GM19397 (cell line): ENCODE data around the gene DSN1.

ENCODE experiments used
- ATAC-seq: cut with Tn5 transposase; IDR thresholded peaks from one replicate; pipeline ENCODE4 v1.9.1; 2021; ENCODE audit warnings: mild to moderate bottlenecking, moderate library complexity; ENCODE audit not compliant: unreplicated experiment

DSN1 gene

DNA sequence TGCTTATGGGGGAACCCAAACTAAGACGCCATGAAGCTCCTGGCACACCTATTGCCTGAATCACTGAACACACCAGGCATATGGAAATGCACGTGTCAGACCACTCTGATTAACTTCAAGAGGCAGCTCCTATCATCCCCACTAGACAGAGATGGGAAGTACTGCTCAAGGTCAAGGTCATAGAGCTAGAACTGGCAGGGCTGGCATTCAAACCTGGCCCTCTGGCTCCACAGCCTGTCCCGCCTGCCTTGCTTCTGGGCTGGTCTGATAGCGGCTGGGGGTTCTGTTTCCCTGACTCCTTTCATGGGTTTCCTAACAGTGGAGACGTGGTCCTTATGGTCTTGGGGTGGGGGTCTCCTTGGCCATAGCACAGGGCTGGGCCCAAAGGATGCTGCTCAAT lies 22.6 kb upstream of the DSN1 start:
- no peak for ATAC-seq

DNA sequence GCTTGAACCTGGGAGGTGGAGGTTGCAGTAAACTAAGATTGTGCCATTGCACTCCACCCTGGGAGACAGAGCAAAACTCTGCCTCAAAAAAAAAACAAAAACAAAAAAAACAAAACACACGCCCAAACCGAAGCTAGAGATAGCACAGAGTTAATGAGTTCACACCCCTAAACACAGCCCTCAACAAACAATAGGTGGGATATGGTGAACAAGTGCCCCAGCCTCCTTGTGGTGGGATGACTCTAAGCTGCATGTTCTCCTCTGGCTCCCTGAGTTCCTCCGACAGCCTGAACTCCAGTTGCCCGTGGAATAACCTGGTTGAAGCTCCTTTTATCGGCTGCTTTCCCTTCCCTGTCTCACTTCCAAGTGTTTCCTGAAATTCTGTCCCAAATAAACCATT lies 22.1 kb upstream of the DSN1 start:
- ATAC-seq: no peak

DNA sequence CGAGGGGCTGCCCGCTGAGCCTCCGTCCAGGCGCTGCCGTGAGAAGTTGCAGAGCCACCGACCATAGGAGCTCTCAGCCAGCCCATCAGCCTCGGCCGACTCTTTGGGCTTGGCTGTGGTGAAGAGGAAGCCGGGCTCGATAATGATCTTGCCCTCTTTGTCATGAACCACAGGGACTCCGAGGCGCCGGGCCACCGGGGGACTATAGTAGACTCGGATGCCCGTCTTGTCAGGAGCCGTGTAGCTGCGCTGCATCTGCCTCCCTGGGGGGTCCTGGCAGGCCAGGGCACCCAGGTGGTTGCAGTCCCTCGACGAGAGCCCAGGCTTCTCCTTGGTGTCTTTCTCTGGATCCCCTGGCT lies 20.5 kb upstream of the DSN1 start:
- ATAC-seq: no peak

DNA sequence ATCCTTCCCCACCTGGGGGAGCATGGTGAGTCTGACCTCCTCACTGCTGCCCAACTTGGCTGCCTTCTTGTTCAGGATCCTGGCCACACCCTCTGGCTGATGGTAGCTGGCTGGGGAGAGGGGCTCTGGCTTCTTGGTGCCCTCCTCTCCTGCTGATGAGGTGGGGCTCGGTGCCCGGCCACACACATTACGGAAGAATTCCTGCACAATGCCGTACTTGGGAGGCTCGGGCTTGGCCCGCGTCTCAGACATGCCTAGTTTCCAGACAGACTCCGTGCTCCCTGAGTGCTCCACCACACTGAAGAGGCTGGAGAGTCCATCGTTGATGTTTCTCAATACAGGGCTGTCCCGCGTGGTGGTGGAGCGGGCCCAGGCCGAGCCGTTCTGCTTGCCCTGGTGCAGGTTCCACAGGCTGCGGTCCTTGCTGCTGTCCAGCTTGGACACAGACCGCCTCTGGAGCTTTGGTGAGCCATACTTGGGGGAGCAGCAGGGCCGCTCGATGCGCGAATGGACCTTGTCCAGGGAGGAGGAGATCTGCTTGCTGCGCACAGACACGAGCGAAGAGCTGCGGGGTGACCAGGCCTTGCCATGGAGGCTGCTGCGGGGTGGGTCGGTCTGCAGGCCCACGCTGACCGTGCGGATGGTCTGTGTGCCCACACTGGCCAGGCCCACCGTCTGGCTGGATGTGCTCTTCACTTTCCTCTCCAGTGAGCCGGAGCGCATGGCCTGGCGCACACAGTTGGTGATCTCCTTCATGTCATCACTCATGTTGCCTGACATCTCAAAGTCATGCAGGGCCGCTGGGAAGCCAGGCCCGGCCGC lies 19.9 kb upstream of the DSN1 start:
- no peak for ATAC-seq

DNA sequence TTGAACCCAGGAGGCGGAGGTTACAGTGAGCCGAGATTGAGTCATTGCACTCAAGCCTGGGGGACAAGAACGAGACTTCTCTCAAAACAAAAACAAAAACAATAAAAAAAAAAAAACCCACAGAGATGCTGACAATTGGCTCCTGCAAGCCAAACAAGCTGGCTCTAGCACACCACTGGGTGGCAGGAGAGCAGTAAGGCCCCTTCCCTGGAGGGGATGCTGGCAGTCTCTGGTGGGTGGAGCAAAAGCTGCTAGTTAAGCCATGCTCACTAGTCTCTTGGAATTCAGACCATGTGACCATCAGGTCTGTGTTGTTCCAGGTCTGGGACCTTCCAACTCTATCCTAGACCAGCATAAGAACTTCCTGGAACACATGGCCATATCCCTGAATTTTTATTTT lies 18.9 kb upstream of the DSN1 start:
- no peak for ATAC-seq

DNA sequence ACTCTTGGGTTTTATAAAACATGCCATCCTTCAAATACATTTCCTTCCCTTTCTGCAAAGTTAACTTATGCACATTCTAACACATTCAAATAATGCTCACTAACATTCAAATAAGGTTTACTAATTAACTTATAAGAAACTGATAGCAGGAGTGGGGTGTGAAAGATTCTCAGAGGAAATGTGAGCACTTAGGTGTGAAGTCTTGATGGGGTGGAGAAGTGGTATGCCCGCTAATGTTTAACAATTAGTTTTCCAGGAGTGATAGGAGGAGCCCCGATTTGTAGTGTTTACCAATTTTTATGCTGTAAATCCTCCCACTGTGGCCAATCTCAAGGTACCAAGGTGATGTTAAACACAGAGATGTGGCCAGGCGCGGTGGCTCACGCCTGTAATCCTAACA lies 18.3 kb upstream of the DSN1 start:
- ATAC-seq: no peak

DNA sequence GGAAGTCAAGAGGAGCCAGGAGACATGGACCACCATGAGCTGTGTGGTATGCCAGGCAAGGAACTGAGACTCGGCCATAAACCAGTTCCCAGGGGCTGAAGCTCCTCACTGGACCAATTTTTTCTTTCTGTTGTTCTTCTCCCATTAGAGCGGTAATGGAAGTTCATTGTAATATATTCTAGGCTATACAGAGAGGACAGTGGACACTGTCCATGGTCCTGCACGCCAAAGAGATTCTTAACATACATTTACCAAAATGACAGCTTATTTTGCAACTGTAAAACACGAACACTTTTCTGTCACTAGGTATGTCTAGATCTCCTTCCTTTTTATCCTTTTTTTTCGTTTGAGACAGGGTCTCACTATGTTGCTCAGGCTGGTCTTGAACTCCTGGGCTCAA lies 13.1 kb upstream of the DSN1 start:
- no peak for ATAC-seq

DNA sequence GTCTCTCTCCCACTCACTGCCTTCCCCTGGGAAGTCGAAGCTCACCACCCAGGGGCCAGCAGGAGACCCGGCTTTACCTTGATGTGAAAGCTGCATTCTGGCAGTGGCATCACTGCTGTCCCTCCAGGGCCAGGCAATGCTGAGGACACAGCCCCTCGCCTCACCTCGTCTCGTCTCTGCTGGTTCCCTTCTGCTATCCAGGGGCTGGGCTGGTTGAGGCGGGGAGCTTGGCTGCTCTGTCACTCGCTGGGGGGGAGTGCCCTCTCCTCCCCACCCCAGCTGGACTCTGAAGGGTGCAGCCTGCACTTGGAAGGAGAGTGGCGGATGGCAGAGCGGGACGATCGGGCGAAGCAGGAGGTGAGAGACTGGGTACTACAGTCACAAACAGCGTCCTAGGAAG lies 12.7 kb upstream of the DSN1 start:
- ATAC-seq: no peak

DNA sequence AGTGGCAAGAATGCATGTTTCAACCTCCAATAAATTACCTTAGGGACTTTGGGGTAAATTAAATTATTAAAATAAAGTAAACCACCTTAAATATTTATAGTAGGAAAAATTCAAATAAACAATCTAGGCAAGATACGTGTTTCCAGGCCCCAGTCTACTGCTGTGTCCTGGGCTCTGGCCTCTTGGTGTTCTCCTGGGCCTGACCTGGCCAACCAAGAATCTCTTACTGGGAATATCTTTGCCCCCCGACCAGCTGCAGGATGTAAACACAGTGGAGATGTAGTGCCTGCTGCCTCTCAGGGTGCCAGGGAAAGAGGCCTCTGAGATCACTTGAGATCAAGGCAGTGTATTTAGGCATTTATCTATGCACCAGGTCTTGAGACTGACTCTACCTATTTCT lies 11.7 kb upstream of the DSN1 start:
- no peak for ATAC-seq

DNA sequence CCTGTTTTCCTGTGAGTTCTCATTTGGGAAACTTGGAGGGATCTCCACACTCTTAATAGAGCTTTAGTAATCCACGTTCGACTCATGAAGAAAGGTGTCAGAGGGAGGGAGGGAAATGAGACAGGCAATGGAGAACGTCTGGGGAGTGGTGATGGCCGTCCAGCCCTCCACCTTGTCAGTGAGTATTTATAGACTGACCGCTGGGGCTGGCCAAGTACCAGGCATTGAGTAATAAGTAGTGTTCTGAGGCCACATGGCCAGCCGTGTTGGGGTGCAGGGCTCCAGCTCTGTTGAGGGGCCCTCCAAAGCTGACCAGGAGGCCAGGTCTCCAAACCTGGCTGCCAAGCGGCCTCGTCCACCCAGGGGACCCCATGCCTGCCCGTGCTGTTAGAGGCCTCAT lies 11.3 kb upstream of the DSN1 start:
- ATAC-seq: no peak

DNA sequence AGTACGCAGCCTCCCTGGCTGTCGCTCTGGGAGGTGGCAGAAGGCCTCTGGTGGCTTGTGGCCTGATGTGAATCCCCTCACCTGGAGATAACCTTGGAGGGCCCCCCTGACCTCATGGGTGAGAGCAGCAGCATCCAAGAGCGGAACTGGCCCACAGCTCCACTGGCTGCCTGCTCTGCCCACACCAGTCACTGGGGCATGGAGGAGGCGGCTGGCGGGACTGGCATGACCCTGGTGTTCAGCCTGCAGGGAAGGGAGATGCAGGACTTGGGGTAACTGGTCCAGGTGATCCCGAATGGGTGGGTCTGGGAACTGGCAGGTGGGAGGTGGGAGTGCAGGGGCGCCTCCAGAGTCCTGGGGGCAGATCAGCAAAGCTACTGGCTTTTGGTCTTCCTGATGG lies 10.6 kb upstream of the DSN1 start:
- ATAC-seq: no peak

DNA sequence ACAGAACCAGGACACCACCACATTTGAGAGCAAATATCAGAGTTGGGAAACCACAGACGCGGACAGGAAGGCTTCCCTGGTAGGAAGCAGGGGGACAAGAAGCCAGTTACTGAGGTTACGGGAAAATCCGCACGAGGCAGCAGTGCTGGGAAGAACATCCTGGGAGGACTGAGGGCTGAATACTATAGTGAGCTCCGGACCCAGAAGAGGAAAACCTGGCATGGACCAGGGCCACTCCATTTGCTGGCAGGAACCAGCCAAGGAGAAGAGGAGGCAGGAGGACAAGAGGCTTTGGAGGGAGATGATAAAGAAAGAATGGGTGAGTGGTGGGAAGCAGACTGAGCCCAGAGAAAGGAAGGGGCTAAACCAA lies 6.1 kb upstream of the DSN1 start:
- no peak for ATAC-seq

DNA sequence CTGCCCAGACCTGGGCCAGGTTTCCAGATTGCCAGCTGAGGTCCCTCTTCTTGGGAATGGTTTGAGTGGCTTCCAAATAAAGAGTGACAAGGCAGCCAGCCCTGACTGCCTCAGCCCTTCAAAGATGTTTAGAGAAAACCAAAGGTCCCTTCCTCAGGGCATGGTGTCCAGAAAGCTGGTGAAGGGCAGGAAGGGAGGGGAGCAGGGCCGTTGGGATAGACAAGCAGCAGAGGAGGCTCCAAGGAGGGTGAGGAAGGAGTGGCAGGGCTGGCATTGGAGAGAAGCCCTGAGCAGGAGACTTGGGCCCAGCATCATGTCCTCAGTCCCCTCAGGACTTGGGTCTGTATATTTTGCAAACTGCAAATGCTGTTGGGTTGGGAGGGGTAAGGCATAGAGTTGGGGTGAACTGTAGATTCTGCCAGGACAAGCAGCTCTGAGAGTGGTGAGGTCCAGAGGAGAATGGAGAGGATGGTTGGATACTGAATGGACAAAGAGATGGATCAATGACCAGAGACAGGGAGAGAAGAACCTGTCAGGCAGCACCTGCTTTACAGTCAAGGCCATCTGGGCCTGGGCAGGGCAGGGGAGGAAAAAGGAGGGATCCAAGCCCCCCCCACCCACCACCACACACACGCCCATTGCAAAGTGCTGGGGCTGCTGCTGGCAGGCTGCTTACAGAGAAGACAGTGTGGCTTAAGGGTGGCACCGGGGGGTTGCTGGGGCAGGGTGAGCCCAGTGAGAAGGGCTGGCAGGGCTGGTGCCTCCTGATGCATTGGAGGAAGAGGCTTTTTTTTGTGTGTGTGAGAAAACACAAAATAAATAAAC lies 5.5 kb upstream of the DSN1 start:
- no peak for ATAC-seq

DNA sequence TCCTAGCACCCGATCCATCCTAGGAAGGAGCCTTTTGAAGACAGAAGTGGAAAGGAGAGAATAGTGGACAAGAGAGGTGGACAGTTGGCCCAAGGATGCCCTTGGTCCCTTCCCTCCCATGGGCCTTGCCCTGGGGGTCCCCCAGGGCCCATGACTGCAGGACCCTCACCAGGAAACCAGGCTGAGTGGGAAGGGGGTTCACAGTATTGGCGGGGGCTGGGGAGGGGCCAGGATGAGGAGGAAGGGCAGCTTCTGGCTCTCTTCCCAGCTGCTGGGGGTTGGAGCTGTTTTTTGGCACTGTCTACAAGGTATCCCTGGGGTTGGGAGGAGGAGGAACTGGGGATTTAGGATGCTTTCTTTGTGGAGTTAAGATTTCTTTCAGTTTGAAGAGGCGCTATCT lies 4.0 kb upstream of the DSN1 start:
- ATAC-seq: no peak

DNA sequence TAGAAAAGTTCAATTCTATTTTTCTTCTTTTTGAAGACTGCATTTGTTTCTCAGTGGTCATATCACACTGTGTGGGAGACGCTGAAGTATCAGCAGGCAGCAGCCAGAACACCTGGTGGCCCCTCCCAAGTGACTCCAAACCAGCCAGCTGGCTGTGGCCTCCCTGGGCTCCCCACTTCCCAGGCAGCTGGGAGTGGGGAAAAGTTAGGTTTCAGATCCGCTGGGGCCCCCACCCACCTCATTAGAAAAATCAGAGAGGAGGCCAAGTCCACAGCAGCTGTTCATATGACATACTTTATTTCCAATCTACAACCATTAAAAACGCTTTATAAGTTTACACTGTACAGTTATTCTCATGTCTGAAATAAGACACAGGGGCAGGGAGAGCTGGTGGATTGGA lies 3.6 kb upstream of the DSN1 start:
- no peak for ATAC-seq

DNA sequence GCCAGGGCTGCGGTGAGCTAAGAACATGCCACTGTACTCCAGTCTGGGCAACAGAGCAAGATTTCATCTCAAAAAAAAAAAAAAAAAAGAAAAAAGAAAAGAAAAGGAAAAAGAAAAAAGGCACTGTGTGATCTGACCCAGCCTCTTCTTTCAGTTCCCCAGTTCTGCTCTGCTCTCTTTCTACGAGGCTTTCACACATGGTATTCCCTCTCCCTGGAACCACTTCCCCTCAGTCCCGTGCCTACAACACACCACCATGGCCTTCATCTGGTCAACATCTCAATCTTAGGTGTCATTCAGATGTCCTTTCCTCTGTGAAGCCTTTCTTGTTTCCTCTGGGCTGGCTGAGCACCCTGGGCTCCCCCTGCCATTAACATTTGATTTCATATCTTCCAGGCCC lies 2.3 kb upstream of the DSN1 start:
- no peak for ATAC-seq

DNA sequence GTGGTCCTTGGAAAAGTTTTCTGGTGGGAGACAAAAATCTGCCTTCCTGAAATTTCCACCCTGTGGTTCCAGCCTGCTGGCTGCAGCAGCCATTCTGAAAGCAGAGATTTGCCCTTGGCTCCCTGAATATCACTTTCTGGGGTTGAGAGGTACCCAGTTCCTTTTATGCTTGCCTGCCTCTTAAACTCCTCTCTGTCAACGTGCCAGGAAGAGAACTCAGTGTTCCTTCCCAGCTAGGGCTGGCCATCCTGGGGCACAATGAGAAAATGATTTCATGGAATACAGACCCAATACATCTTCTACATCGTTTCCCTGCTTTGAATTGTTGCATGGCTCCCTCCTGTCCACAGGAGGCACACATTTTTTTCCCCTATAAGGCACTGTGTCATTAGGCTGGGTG lies 1.6 kb upstream of the DSN1 start:
- no peak for ATAC-seq

DNA sequence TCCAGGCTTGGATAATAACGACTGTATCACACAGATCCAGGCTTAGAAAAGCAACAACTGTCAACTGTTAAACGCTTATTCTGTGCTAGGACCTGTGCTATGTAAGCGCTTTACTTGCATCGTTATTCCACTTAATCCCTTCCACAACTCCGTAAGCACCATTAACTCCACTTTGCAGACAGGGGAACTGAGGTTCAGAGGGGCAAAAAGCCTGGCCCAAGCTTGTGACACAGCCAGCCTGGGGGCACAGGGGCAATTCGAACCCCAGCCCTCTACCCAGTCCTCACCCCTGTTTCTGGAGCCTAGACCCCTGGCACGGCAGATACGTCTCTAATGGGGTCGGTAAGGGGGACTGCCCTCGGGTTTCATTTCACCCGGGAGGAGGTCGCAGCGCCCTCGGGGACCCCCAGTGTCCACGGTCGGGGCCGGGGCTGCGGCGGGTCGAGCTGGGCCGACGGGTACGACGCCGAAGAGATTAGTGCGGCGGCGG lies 411 bp downstream of the DSN1 start:
- ATAC-seq: no peak

DNA sequence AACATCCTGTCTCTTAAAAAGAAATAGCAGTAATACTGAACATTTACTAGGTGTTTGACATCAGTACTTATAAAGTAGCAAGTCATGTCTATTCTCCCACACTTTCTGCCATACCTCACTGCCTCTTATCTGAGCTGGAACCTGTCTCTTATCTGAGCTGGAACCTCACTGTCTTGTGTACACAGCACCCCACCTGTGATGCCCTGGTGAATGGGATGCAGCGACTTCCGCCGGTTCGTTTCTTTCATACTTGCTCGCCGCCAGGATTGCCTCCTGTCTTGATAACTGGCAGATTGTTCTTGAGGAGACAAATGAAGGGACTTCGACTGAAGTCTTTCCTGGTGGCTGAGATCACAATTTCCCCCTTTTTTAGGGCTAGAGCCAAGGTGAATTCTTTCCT lies 2.9 kb downstream of the DSN1 start:
- no peak for ATAC-seq

DNA sequence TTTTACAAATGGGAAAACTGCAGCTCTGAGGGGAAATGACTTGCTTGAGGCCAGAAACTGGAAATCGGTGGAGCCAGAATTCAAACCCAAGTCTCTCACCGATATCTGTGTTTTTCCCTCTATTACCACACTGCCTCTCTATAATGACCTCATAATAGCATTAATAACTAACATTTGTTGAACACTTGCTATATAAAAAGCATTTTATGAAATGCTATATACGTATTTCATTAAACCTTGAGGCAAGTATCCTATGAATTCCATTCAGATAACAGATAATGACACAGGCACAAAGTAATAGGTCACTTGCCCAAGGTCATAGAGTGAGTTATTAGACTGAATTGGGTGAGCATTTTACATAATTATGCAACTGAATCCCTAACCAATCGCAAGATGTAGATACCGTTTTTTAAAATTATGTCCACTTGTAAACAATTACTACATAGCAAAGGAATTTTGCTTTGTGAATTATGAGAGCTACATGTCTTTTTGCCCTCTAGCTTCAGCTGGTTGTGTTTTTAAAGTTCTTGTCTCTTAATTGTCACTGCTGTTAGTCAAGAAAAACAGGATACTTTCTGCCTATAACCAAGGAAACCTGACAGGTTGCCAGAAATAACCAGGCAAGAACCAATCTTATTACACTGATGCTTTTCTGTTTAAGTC lies 4.7 kb downstream of the DSN1 start:
- ATAC-seq: no peak

DNA sequence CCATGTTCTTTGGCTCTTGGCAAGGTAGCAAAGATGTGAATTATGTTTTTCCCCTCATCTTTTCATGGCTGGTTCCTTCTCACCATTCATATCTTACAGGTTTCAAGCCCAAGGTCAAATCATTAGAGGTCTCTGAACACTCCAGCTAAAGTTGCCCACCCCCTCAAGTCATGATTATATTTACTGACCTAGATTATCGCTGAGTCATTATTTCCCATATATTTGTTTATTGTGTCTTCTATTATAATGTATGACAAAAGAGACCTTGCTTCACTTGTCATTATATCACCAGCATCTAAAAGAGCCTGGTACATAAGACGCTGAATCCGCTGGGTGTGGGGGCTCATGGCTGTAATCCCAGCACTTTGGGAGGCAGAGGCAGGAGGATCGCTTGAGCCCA lies 12.4 kb downstream of the DSN1 start:
- no peak for ATAC-seq

DNA sequence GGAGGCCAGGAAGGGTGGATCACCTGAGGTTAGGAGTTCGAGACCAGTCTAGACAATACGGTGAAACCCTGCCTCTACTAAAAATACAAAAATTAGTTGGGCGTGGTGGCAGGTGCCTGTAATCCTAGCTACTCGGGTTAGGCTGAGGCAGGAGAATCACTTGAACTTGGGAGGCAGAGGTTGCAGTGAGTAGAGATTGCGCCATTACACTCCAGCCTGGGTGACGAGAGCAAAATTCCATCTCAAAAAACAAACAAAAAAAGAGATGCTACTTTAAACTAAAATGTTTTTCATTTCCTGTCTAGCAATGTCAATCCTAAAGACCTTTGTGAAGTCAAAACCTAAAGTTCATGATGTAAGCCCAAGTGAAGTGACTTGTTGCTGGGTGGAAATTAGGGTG lies 12.9 kb downstream of the DSN1 start:
- no peak for ATAC-seq
